ENCODE measurements around the gene LMTK3.

- TF ChIP-seq CTCF (IDR thresholded peaks at IDR 0.05) (no peak), POLR2A (IDR thresholded peaks at IDR 0.05) (no peak), EP300 (IDR thresholded peaks at IDR 0.05) (no peak), POLR2AphosphoS5 (IDR thresholded peaks at IDR 0.05) (no peak)
These were observed 13.1 kb upstream of the LMTK3 start for GRCh38 chr19:48524732-48525131.
